HepG2 (cell line): ENCODE results near the gene UBE2S. TPM values are rescaled to one million over a fixed set of nuclear protein-coding genes. Genes with fewer than 3 reads are reported as not detected.

ENCODE experiments used
- ATAC-seq: fragments of 200-7000 bp; cut with Tn5 transposase; 3 replicates; pipeline ENCODE4 v1.9.1; 2020; ENCODE audit warnings: mild to moderate bottlenecking, moderate library complexity
- BruUV-seq: library from RNA; stranded (reverse); fragments of 400-500 nt; replicated peaks from 2 replicates; lab custom pipeline; 2021; lab: Mats Ljungman, UMichigan
- CTCF ChIA-PET: fragments of 300-600 bp; formaldehyde crosslinking; extraction: SDS; loops from one replicate; lab custom pipeline; 2021; ENCODE audit warnings: low total read pairs, inconsistent platforms, low intra/inter-chr PET ratio; lab: Yijun Ruan, JAX
- POLR2A ChIA-PET: fragments of 350-600 bp; sonication (Branson Sonifier 250); formaldehyde crosslinking; loops from one replicate; lab custom pipeline; 2020; ENCODE audit warnings: antibody characterized with exemption, inconsistent platforms; lab: Yijun Ruan, JAX
- DNase-seq: peaks from one replicate; pipeline ENCODE4 v3.0.0-alpha.2; 2015; ENCODE audit warnings: low spot score
- FAIRE-seq: peaks from 3 replicates; lab custom pipeline; 2011; peaks lifted over from hg19 to GRCh38; lab: Jason Lieb, UNC
- H2AFZ ChIP-seq: one replicate; pipeline ENCODE4 v1.6.1; 2011; ENCODE audit warnings: low read length, inconsistent platforms
- H3K27ac ChIP-seq: fragments of 300-600 bp; 3 replicates; pipeline ENCODE4 v1.8.0; 2011; ENCODE audit warnings: mixed run types, mild to moderate bottlenecking, mixed read lengths, low read length, inconsistent platforms; ENCODE audit not compliant: insufficient read depth; ENCODE audit errors: extremely low read length
- H3K27me3 ChIP-seq, 2 experiments: fragments of 200-600 bp in 1 of 2; 2 replicates in 1 of 2; 3 replicates in 1 of 2; pipeline versions ENCODE4 v1.6.0 to v1.8.0; 2011; ENCODE audit warnings: low read length in 2 of 2, mild to moderate bottlenecking in 2 of 2, moderate library complexity in 2 of 2, inconsistent platforms in 1 of 2; ENCODE audit not compliant: insufficient read depth in 2 of 2, control insufficient read depth in 1 of 2
- H3K36me3 ChIP-seq, 2 experiments: fragments of 200-600 bp in 1 of 2; replicated peaks in 1 of 2; 2 replicates in 1 of 2; 3 replicates in 1 of 2; pipeline versions ENCODE4 v1.5.1 to v1.8.0; 2011; ENCODE audit warnings: low read length in 2 of 2, inconsistent platforms in 1 of 2; ENCODE audit not compliant: insufficient read depth in 2 of 2, control insufficient read depth in 1 of 2
- H3K4me1 ChIP-seq: 2 replicates; pipeline ENCODE4 v1.5.1; 2012; ENCODE audit warnings: low read length, inconsistent platforms; ENCODE audit not compliant: insufficient read depth
- H3K4me2 ChIP-seq: 2 replicates; pipeline ENCODE4 v1.6.0; 2011; ENCODE audit warnings: low read depth, low read length, inconsistent platforms
- H3K4me3 ChIP-seq, 3 experiments: fragments of 200-600 bp in 1 of 3; sonication (generic), shearing (Covaris generic) in 1 of 3; replicated peaks in 1 of 3; 2 replicates each; pipeline ENCODE4 v1.5.1; 2011 to 2016; ENCODE audit warnings: low read length in 3 of 3, inconsistent platforms in 2 of 3, low read depth in 2 of 3, mild to moderate bottlenecking in 2 of 3, control low read depth in 1 of 3, mixed read lengths in 1 of 3; ENCODE audit not compliant: insufficient read depth in 1 of 3
- H3K79me2 ChIP-seq: one replicate; pipeline ENCODE4 v1.6.1; 2011; ENCODE audit warnings: low read length, inconsistent platforms; ENCODE audit not compliant: insufficient read depth
- H3K9ac ChIP-seq: 2 replicates; pipeline ENCODE4 v1.6.0; 2011; ENCODE audit warnings: mild to moderate bottlenecking, low read depth, low read length, inconsistent platforms; ENCODE audit not compliant: insufficient read depth
- H3K9me3 ChIP-seq: 2 replicates; pipeline ENCODE4 v1.5.1; 2012; ENCODE audit warnings: mild to moderate bottlenecking, low read length
- H4K20me1 ChIP-seq: 2 replicates; pipeline ENCODE4 v1.6.0; 2011; ENCODE audit warnings: inconsistent platforms, mild to moderate bottlenecking, low read length, moderate library complexity; ENCODE audit not compliant: insufficient read depth
- CEBPB ChIP-seq: IDR thresholded peaks from 2 replicates; pipeline ENCODE4 v1.6.1; 2011; ENCODE audit warnings: low read depth, low read length, improper control_type of control experiment, borderline replicate concordance
- DNMT1 ChIP-seq: sonication (generic); formaldehyde crosslinking; IDR thresholded peaks from 2 replicates; pipeline ENCODE4 v1.5.1; 2020; ENCODE audit warnings: mild to moderate bottlenecking, missing genetic modification reagents
- FIP1L1 ChIP-seq: fragments of 200-400 bp; formaldehyde crosslinking; IDR thresholded peaks from 2 replicates; pipeline ENCODE4 v1.6.1; 2018; ENCODE audit warnings: low read depth, mild to moderate bottlenecking, low read length, moderate library complexity, borderline replicate concordance; ENCODE audit not compliant: insufficient read depth
- GATAD2A ChIP-seq: IDR thresholded peaks from 2 replicates; pipeline ENCODE4 v1.6.1; 2016
- SATB2 ChIP-seq: sonication (generic); formaldehyde crosslinking; IDR thresholded peaks from 2 replicates; pipeline ENCODE4 v1.5.0; 2020; ENCODE audit warnings: missing genetic modification reagents
- SOX6 ChIP-seq, 2 experiments: fragments of 450-650 bp in 1 of 2; sonication (generic) in 1 of 2; formaldehyde crosslinking in 1 of 2; IDR thresholded peaks; 2 replicates each; pipeline versions ENCODE4 v1.4.0 to v1.6.1; 2017 to 2020; ENCODE audit warnings: antibody characterized with exemption in 1 of 2, mild to moderate bottlenecking in 1 of 2, missing genetic modification reagents in 1 of 2
- TCF7 ChIP-seq: sonication (generic); IDR thresholded peaks from 2 replicates; pipeline ENCODE4 v1.6.1; 2016; ENCODE audit warnings: antibody characterized with exemption, low read depth
- ZNF343 ChIP-seq: sonication (generic); formaldehyde crosslinking; IDR thresholded peaks from 2 replicates; pipeline ENCODE4 v1.4.0; 2020; ENCODE audit warnings: mild to moderate bottlenecking, missing genetic modification reagents
- ZNF878 ChIP-seq: sonication (generic); formaldehyde crosslinking; IDR thresholded peaks from 2 replicates; pipeline ENCODE4 v1.8.1; 2023; ENCODE audit warnings: mild to moderate bottlenecking, missing genetic modification reagents, moderate library complexity
- WGBS: methylation state at CpG from one replicate; pipeline ENCODE4 v1.1.6; 2017; ENCODE audit warnings: low lambda C conversion rate; 5-methylcytosine and 5-hydroxymethylcytosine counted together
- in situ Hi-C: cut with HindIII; loops from 2 replicates; pipeline ENCODE4 v1.10.0; 2017; ENCODE audit warnings: low pct_unique_long_range_greater_than_20kb; ENCODE audit not compliant: extremely low pct_ligation_motif_present
- intact Hi-C: fragments of 100-400 bp; cut with micrococcal nuclease; formaldehyde crosslinking; loops from one replicate; pipeline ENCODE4 v1.10.0; 2022; ENCODE audit not compliant: unreplicated experiment
- polyA plus RNA-seq, 8 experiments: library from polyadenylated mRNA; depleted of rRNA in 3 of 8; stranded (reverse) in 7 of 8; unstranded in 1 of 8; fragments of >200 nt; fragmentation: Illumina TruSeq in 4 of 8; extraction: Trizol in 4 of 8; gene quantifications; 2 replicates each; pipeline versions ENCODE4 v1.2.1 to v1.2.3, GENCODE V29; 2011 to 2016; ENCODE audit warnings: low read depth in 4 of 8, missing spikeins in 1 of 8, mixed read lengths in 1 of 8; ENCODE audit not compliant: insufficient read depth in 1 of 8
- total RNA-seq, 5 experiments: library from RNA; depleted of rRNA; stranded (reverse); fragments of >200 nt; fragmentation: Illumina TruSeq; extraction: Trizol; gene quantifications; 2 replicates each; pipeline ENCODE4 v1.2.3, GENCODE V29; 2016; ENCODE audit warnings: low read depth in 1 of 5
- TF ChIP-seq, protein P1 (sequence below): sonication (generic); formaldehyde crosslinking; IDR thresholded peaks from 2 replicates; pipeline ENCODE4 v1.4.0; 2020; ENCODE audit warnings: missing genetic modification reagents
- TF ChIP-seq, protein P2 (sequence below), 2 experiments: sonication (generic) in 1 of 2; formaldehyde crosslinking in 1 of 2; IDR thresholded peaks; 2 replicates each; pipeline versions ENCODE4 v1.5.1 to v1.6.1; 2011 to 2020; ENCODE audit warnings: borderline replicate concordance in 1 of 2, low read depth in 1 of 2, low read length in 1 of 2, mild to moderate bottlenecking in 1 of 2, missing genetic modification reagents in 1 of 2, moderate library complexity in 1 of 2
- TF ChIP-seq, protein P3 (sequence below): sonication (generic); formaldehyde crosslinking; IDR thresholded peaks from 2 replicates; pipeline ENCODE4 v1.5.0; 2020; ENCODE audit warnings: mild to moderate bottlenecking, missing genetic modification reagents

Gene UBE2S
- total and polyA plus RNA-seq, 2 of the 13 experiments (the other 11 are each of a cell fraction or from before 2014, with no cell fraction given): 32.2 to 39.3 TPM

DNA sequence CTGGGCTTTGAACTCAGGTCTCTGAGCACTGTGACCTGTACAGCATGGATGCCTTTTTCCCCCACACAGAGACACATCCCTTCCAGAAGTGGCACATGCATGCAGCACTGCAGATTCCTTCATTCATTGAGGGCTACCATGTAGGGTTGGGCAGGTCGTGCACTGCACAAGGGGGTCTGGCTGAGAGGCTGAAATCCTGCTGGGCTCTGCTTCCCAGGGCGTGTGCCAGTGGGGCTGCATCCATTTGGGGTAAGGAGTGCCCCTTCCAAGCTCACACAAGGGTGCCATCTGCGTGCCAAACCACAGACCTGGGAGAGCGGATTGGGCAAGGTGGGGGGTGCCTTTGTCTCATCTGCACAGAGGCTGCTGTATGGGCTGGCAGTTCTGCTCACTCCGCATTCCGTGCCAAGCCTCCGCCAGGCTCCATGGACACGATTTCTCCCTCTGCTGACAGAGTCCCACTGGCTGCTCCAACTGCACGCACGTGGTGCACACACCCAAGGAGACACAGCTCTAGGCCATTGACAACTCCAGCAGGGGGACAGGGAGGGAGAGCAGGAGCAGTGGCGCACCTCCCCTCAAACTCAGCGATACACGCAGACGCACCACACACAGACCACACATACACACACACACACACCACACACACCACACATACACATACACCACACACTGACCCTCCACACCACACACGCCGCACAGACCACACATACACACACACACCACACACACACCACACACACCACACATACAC is 40.0 kb upstream of the UBE2S start (continued):
- TF ChIP-seq TCF7: no peak
- TF ChIP-seq, all 625 proteins: peak for 6

DNA sequence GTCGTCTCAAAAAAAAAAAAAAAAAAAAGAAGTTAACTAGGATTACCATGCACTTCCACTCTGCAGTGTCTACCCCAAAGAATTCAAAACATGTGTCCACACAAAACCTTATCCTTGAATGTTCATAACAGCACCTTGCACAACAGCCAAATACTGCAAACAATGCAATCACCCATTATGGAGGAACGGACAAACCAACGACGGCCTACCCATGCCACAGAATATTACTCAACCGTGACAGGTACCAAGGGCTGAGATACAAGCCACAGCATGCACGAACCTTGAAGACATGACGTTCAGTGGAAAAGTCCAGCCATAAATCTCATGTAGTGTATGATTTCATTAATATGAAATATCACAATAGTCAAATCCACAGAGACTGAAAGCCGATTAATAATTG is 38.5 kb upstream of the UBE2S start:
- H3K9me3 ChIP-seq: no peaks in the 10 kb centered on the region
- ATAC-seq: no peak
- no peak for TF ChIP-seq SATB2
- no peak for TF ChIP-seq FIP1L1
- TF ChIP-seq CEBPB: peak; percentile 53; the same call in 1 of the 2 replicates
- no peak for TF ChIP-seq ZNF343 (CRISPR knock-in tag)
- TF ChIP-seq DNMT1 (CRISPR knock-in tag): no peak
- no peak for TF ChIP-seq ZNF878 (CRISPR knock-in tag)
- no peak for TF ChIP-seq SOX6 (IDR thresholded peaks at IDR 0.05)
- 0 out of 2 replicates have a peak, but pooled peaks have one; percentile 9 for TF ChIP-seq SOX6 (CRISPR knock-in tag; IDR thresholded peaks at IDR 0.05)
- TF ChIP-seq, protein P1, sequence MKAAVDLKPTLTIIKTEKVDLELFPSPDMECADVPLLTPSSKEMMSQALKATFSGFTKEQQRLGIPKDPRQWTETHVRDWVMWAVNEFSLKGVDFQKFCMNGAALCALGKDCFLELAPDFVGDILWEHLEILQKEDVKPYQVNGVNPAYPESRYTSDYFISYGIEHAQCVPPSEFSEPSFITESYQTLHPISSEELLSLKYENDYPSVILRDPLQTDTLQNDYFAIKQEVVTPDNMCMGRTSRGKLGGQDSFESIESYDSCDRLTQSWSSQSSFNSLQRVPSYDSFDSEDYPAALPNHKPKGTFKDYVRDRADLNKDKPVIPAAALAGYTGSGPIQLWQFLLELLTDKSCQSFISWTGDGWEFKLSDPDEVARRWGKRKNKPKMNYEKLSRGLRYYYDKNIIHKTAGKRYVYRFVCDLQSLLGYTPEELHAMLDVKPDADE (CRISPR knock-in tag): no peak
- TF ChIP-seq, protein P2, sequence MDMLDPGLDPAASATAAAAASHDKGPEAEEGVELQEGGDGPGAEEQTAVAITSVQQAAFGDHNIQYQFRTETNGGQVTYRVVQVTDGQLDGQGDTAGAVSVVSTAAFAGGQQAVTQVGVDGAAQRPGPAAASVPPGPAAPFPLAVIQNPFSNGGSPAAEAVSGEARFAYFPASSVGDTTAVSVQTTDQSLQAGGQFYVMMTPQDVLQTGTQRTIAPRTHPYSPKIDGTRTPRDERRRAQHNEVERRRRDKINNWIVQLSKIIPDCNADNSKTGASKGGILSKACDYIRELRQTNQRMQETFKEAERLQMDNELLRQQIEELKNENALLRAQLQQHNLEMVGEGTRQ (IDR thresholded peaks at IDR 0.05; ENCODE audit: low read depth, low read length): no peak
- TF ChIP-seq, protein P2 (CRISPR knock-in tag; IDR thresholded peaks at IDR 0.05; ENCODE audit: borderline replicate concordance): no peak
- TF ChIP-seq, protein P3, sequence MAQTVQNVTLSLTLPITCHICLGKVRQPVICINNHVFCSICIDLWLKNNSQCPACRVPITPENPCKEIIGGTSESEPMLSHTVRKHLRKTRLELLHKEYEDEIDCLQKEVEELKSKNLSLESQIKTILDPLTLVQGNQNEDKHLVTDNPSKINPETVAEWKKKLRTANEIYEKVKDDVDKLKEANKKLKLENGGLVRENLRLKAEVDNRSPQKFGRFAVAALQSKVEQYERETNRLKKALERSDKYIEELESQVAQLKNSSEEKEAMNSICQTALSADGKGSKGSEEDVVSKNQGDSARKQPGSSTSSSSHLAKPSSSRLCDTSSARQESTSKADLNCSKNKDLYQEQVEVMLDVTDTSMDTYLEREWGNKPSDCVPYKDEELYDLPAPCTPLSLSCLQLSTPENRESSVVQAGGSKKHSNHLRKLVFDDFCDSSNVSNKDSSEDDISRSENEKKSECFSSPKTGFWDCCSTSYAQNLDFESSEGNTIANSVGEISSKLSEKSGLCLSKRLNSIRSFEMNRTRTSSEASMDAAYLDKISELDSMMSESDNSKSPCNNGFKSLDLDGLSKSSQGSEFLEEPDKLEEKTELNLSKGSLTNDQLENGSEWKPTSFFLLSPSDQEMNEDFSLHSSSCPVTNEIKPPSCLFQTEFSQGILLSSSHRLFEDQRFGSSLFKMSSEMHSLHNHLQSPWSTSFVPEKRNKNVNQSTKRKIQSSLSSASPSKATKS: no peak
- TF ChIP-seq GATAD2A (CRISPR knock-in tag): 0 out of 2 replicates have a peak, but pooled peaks have one; percentile 13
- no peak overlapping the region for H3K27ac ChIP-seq
- WGBS: 2% methylated on average over 8 of the region's 8 CpGs
- intact Hi-C loops: no loop called here
- H4K20me1 ChIP-seq: no peaks in the 10 kb centered on the region
- no peak for FAIRE-seq
- no peaks in the 10 kb centered on the region for H3K36me3 ChIP-seq
- ChIA-PET CTCF (no interaction called here), POLR2A (no interaction called here)
- no TSS peak for BruUV-seq
- H2AFZ ChIP-seq: no peak overlapping the region
- DNase-seq: peak; percentile 49
- H3K27me3 ChIP-seq: peaks cover 6 to 54% of the 10 kb centered on the region in 2 experiments; a peak in 4 of 5 replicates
- in situ Hi-C loops: no loop called here
- H3K4me3 ChIP-seq: no peak overlapping the region
- no peaks in the 10 kb centered on the region for H3K4me1 ChIP-seq
- no peaks in the 10 kb centered on the region for H3K79me2 ChIP-seq
- no peak overlapping the region for H3K4me2 ChIP-seq
- no peak overlapping the region for H3K9ac ChIP-seq
